ENCODE data around the gene KRT72. TPM values are rescaled to one million over a fixed set of nuclear protein-coding genes. Genes with fewer than 3 reads are reported as not detected.

The KRT72 gene
- total and polyA plus RNA-seq, 2 donors (not counting 3 experiments of a cell fraction or from before 2014, with no cell fraction given) = not detected

GRCh38 chr12:52645982-52646381, 44.7 kb upstream of the KRT72 start:
- DNase-seq (ENCODE audit: low read depth, low spot score) = no peak
- H3K36me3 ChIP-seq (ENCODE audit: control insufficient read depth in 2 of 2, extremely low read depth in 1 of 2, insufficient read depth in 2 of 2, low read length in 2 of 2) = no peaks in the 10 kb centered on the region
- intact Hi-C loops (cut with micrococcal nuclease) (no loop called here), dilution Hi-C loops (cut with MboI; ENCODE audit: extremely low pct_ligation_motif_present, low sequenced_read_pairs) (no loop called here)
- H2AFZ ChIP-seq (ENCODE audit: low read depth, low read length) = no peak overlapping the region
- H3K9ac ChIP-seq (replicated peaks; ENCODE audit: extremely low read depth, insufficient read depth, low read length) = no peak overlapping the region
- ChIA-PET POLR2A (no interaction called here), CTCF (no interaction called here)
- no peaks in the 10 kb centered on the region for H4K20me1 ChIP-seq (replicated peaks; ENCODE audit: control insufficient read depth, extremely low read depth, insufficient read depth, low read length)
- no peaks in the 10 kb centered on the region for H3K9me1 ChIP-seq (replicated peaks; ENCODE audit: control insufficient read depth, extremely low read depth, insufficient read depth, low read length)
- no peak overlapping the region for H3K4me2 ChIP-seq (ENCODE audit: insufficient read depth, low read length)
- H3K27me3 ChIP-seq (ENCODE audit: control insufficient read depth in 2 of 2, insufficient read depth in 2 of 2, low read length in 2 of 2) = peaks cover 6 to 7% of the 10 kb centered on the region in 2 experiments
- no peaks in the 10 kb centered on the region for H3K9me3 ChIP-seq (replicated peaks; ENCODE audit: control insufficient read depth, insufficient read depth, low read length)
- no peak overlapping the region for H3K4me3 ChIP-seq (replicated peaks in 1 of 3; ENCODE audit: insufficient read depth in 1 of 3, low read depth in 1 of 3, low read length in 3 of 3)
- FAIRE-seq = no peak
- no peak overlapping the region for H3K27ac ChIP-seq (ENCODE audit: insufficient read depth, low read depth, low read length)
- no peaks in the 10 kb centered on the region for H3K4me1 ChIP-seq (ENCODE audit: control insufficient read depth, extremely low read depth, insufficient read depth, low read length)
- no TSS peak for BruUV-seq (replicated peaks)
- TF ChIP-seq MAX (IDR thresholded peaks at IDR 0.05; ENCODE audit: insufficient read depth, insufficient read length) (no peak), JUN (IDR thresholded peaks at IDR 0.05; ENCODE audit: borderline replicate concordance, insufficient read depth, insufficient read length, low read depth) (no peak), POLR2AphosphoS5 (IDR thresholded peaks at IDR 0.05; ENCODE audit: insufficient read depth, low read depth, low read length) (no peak), EZH2 (IDR thresholded peaks at IDR 0.05; ENCODE audit: borderline replicate concordance, low read depth, low read length, severe bottlenecking) (no peak), POLR2A (IDR thresholded peaks at IDR 0.05; ENCODE audit: low read depth, low read length) (no peak), MYC (IDR thresholded peaks at IDR 0.05; ENCODE audit: low read depth, low read length) (no peak), FOS (IDR thresholded peaks at IDR 0.05; ENCODE audit: borderline replicate concordance, insufficient read depth, low read length) (no peak), GATA2 (IDR thresholded peaks at IDR 0.05; ENCODE audit: insufficient read depth, insufficient read length, low read depth, low read length) (no peak), CTCF (IDR thresholded peaks at IDR 0.05; ENCODE audit: extremely low read depth in 1 of 2, insufficient read depth in 1 of 2, low read depth in 1 of 2, low read length in 2 of 2) (no peak)
- H3K79me2 ChIP-seq (ENCODE audit: control insufficient read depth, insufficient read depth, low read length) = no peaks in the 10 kb centered on the region
